ENCODE measurements around the gene PREPL. TPM values are rescaled to one million over a fixed set of nuclear protein-coding genes. Genes with fewer than 3 reads are reported as not detected.

PREPL gene
- total and polyA plus RNA-seq, 2 of the 8 experiments (the other 6 are each of a cell fraction or from before 2014, with no cell fraction given) = 13.6 to 38.9 TPM

GRCh38 chr2:44351088-44351487 lies 10.2 kb downstream of the PREPL start:
- DNase-seq (ENCODE audit: low read depth in 1 of 2, low spot score in 2 of 2) (no peak), FAIRE-seq (no peak)
- WGBS, 2 experiments (ENCODE audit: extremely low coverage in 1 of 2, insufficient coverage in 1 of 2, insufficient read length in 1 of 2, insufficient replicate concordance in 2 of 2, low coverage in 1 of 2, low lambda C conversion rate in 2 of 2, missing lambda C conversion rate in 1 of 2) = 90% methylated on average over 4 of the region's 4 CpGs; no CpG with 5 or more reads in 1 of the 2 experiments
- no peaks in the 10 kb centered on the region for H3K9me3 ChIP-seq (ENCODE audit: insufficient read depth in 2 of 2, low read depth in 1 of 2, low read length in 1 of 2)
- H2BK20ac ChIP-seq (ENCODE audit: low read length) = no peak overlapping the region
- H4K8ac ChIP-seq (ENCODE audit: extremely low read depth, insufficient read depth, low read length) = no peak overlapping the region
- H2BK120ac ChIP-seq (replicated peaks; ENCODE audit: low read depth, low read length) = no peak overlapping the region
- no peak overlapping the region for H2BK15ac ChIP-seq (ENCODE audit: low read length)
- H3K23ac ChIP-seq (ENCODE audit: insufficient read length) = no peak overlapping the region
- H3K18ac ChIP-seq (ENCODE audit: extremely low read depth, low read length) = no peak overlapping the region
- H3K4me1 ChIP-seq (replicated peaks in 1 of 4; ENCODE audit: control insufficient read depth in 3 of 4, insufficient read depth in 4 of 4, low read length in 3 of 4) = 0 out of 7 replicates have a peak, but pooled peaks cover 0 to 2% (median 0%) of the 10 kb centered on the region in 4 experiments
- no peak overlapping the region for H3K4me3 ChIP-seq (ENCODE audit: extremely low read depth in 1 of 4, insufficient read depth in 2 of 4, low read depth in 3 of 4, low read length in 4 of 4)
- H3K27me3 ChIP-seq (replicated peaks in 1 of 4; ENCODE audit: control insufficient read depth in 3 of 4, extremely low read depth in 1 of 4, insufficient read depth in 3 of 4, low read length in 3 of 4) = no peaks in the 10 kb centered on the region
- H2AFZ ChIP-seq (ENCODE audit: low read length) = no peak overlapping the region
- no peak overlapping the region for H4K5ac ChIP-seq (ENCODE audit: insufficient read length, low read depth, low read length)
- H3K23me2 ChIP-seq (ENCODE audit: low read depth, low read length) = no peaks in the 10 kb centered on the region
- H2BK12ac ChIP-seq (ENCODE audit: low read depth, low read length) = no peak overlapping the region
- H3K9ac ChIP-seq (replicated peaks in 1 of 4; ENCODE audit: extremely low read depth in 1 of 4, low read depth in 3 of 4, low read length in 3 of 4) = no peak overlapping the region
- H3K79me2 ChIP-seq (ENCODE audit: control insufficient read depth in 1 of 2, insufficient read depth in 2 of 2, low read length in 2 of 2) = no peaks in the 10 kb centered on the region
- no peak overlapping the region for H3K4ac ChIP-seq (replicated peaks; ENCODE audit: insufficient read length, low read depth, low read length)
- H3K36me3 ChIP-seq (ENCODE audit: control insufficient read depth in 2 of 4, insufficient read depth in 4 of 4, low read length in 3 of 4) = no peaks in the 10 kb centered on the region; a peak in 1 of 8 replicates
- H4K91ac ChIP-seq (replicated peaks; ENCODE audit: insufficient read length, low read length) = no peak overlapping the region
- ChIA-PET POLR2A (ENCODE audit: partially characterized antibody) (interaction anchor here (0.6 kb wide), 1 partner anchor 101 kb away, joined by 3 read pairs; no protein-coding TSS in a partner anchor), CTCF (ENCODE audit: partially characterized antibody) (interaction anchor here (0.6 to 1.1 kb wide), 4 partner anchors 8 to 1626 kb away, joined by 3 to 5 read pairs (median 4); no protein-coding TSS in a partner anchor)
- H3K56ac ChIP-seq (replicated peaks; ENCODE audit: insufficient read length, low read depth, low read length) = no peak overlapping the region
- no peak overlapping the region for H3K4me2 ChIP-seq (ENCODE audit: insufficient read depth in 1 of 2, low read depth in 2 of 2, low read length in 2 of 2)
- H3K79me1 ChIP-seq (ENCODE audit: low read depth, low read length) = no peaks in the 10 kb centered on the region
- no peak overlapping the region for H3K27ac ChIP-seq (ENCODE audit: low read depth, low read length)
- H2BK5ac ChIP-seq (ENCODE audit: low read depth, low read length) = no peak overlapping the region
- no peak overlapping the region for H2AK5ac ChIP-seq (ENCODE audit: low read depth, low read length)
- H3K14ac ChIP-seq (ENCODE audit: insufficient read length) = no peak overlapping the region
- H4K20me1 ChIP-seq (replicated peaks in 1 of 2; ENCODE audit: control insufficient read depth in 1 of 2, insufficient read depth in 2 of 2, low read length in 2 of 2) = no peaks in the 10 kb centered on the region
- TF ChIP-seq POLR2A (IDR thresholded peaks at IDR 0.05; ENCODE audit: control extremely low read depth in 1 of 2, low read depth in 2 of 2, low read length in 2 of 2) (no peak), EGR1 (IDR thresholded peaks at IDR 0.05; ENCODE audit: borderline replicate concordance, low read depth, low read length) (no peak), RXRA (IDR thresholded peaks at IDR 0.05; ENCODE audit: insufficient read depth, low read depth, low read length) (no peak), SIN3A (conservative IDR thresholded peaks at IDR 0.05 in 1 of 2, IDR thresholded peaks at IDR 0.05 in 1 of 2; ENCODE audit: low read depth in 1 of 2, low read length in 2 of 2) (no peak), MAX (IDR thresholded peaks at IDR 0.05) (no peak), NANOG (IDR thresholded peaks at IDR 0.05; ENCODE audit: insufficient read depth, low read depth, low read length, poor library complexity, severe bottlenecking) (no peak), SIX5 (IDR thresholded peaks at IDR 0.05; ENCODE audit: low read depth, low read length) (no peak), CREB1 (IDR thresholded peaks at IDR 0.05) (no peak), CHD2 (IDR thresholded peaks at IDR 0.05; ENCODE audit: low read length) (no peak), JUN (IDR thresholded peaks at IDR 0.05; ENCODE audit: low read depth, low read length) (no peak), RBBP5 (IDR thresholded peaks at IDR 0.05; ENCODE audit: borderline replicate concordance, low read depth, low read length) (no peak), KDM1A (IDR thresholded peaks at IDR 0.05; ENCODE audit: borderline replicate concordance, low read length) (no peak), GTF2F1 (IDR thresholded peaks at IDR 0.05; ENCODE audit: borderline replicate concordance, low read depth, low read length) (no peak), HDAC6 (IDR thresholded peaks at IDR 0.05; ENCODE audit: low read depth, low read length) (no peak), SRF (IDR thresholded peaks at IDR 0.05; ENCODE audit: low read depth, low read length) (no peak)

All from H1 (cell line).